Activated T-cell treated with anti-CD3 and anti-CD28 coated beads, Interleukin-2, amount 50 U/mL, for 4 hours (primary cell): ENCODE data around the gene OLIG2. TPM values are rescaled to one million over a fixed set of nuclear protein-coding genes. Genes with fewer than 3 reads are reported as not detected.

Source experiments
- ATAC-seq, 2 donors: fragments of 200-7000 bp; cut with Tn5 transposase; one replicate each; pipeline ENCODE4 v1.10.0; 2021
- DNase-seq: peaks from one replicate; pipeline ENCODE4 v3.0.0-alpha.2; 2020
- H3K27me3 Mint-ChIP-seq: one replicate; pipeline ENCODE4 v1.8.0; 2021; ENCODE audit warnings: low read depth, mixed read lengths
- H3K36me3 Mint-ChIP-seq: one replicate; pipeline ENCODE4 v1.8.0; 2022; ENCODE audit warnings: mixed read lengths; ENCODE audit not compliant: insufficient read depth
- H3K4me1 Mint-ChIP-seq: one replicate; pipeline ENCODE4 v1.8.0; 2021; ENCODE audit warnings: low read depth, mixed read lengths
- H3K4me3 Mint-ChIP-seq: one replicate; pipeline ENCODE4 v1.8.0; 2021; ENCODE audit warnings: mild to moderate bottlenecking, moderate library complexity, mixed read lengths
- H3K9me3 Mint-ChIP-seq: one replicate; pipeline ENCODE4 v1.8.0; 2021; ENCODE audit warnings: mixed read lengths
- total RNA-seq, 3 donors: library from RNA; stranded (reverse); gene quantifications; one replicate each; pipeline ENCODE4 v1.2.1, GENCODE V29; 2021

Gene OLIG2
- total RNA-seq, 3 donors from 2014 or later = not detected

DNA sequence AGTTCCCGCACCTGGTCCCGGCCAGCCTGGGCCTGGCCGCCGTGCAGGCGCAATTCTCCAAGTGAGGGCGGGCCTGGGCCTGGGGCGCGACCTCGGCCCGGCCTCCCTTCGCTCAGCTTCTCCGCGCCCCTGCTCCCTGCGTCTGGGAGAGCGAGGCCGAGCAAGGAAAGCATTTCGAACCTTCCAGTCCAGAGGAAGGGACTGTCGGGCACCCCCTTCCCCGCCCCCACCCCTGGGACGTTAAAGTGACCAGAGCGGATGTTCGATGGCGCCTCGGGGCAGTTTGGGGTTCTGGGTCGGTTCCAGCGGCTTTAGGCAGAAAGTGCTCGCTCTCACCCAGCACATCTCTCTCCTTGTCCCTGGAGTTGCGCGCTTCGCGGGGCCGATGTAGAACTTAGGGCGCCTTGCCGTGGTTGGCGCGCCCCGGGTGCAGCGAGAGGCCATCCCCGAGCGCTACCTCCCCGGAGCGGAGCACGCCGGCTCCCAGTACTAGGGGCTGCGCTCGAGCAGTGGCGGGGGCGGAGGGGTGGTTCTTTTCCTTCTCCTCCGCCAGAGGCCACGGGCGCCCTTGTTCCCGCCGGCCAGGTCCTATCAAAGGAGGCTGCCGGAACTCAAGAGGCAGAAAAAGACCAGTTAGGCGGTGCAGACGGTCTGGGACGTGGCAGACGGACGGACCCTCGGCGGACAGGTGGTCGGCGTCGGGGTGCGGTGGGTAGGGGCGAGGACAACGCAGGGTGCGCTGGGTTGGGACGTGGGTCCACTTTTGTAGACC lies 45.4 kb downstream of the OLIG2 start:
- Mint-ChIP-seq H3K9me3 (no peaks in the 10 kb centered on the region), H3K36me3 (no peaks in the 10 kb centered on the region), H3K4me3 (peak overlapping the region; percentile 71), H3K4me1 (peaks cover 17% of the 10 kb centered on the region), H3K27me3 (peaks cover 67% of the 10 kb centered on the region)
- ATAC-seq (peak; percentile 17 to 33), DNase-seq (peak; percentile 12)

DNA sequence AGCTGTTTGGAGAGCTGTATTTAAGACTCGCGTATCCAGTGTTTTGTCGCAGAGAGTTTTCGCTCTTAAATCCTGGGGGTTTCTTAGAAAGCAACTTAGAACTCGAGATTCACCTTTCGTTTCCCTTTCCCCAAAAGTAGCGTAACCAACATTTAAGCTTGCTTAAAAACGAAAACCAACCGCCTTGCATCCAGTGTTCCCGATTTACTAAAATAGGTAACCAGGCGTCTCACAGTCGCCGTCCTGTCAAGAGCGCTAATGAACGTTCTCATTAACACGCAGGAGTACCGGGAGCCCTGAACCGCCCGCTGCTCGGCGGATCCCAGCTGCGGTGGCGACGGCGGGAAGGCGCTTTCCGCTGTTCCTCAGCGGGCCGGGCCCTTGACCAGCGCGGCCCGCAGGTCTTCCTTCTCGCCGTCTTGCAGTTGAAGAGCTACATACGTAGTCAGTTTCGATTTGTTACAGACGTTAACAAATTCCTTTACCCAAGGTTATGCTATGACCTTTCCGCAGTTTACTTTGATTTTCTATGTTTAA lies 46.1 kb downstream of the OLIG2 start:
- peaks cover 17% of the 10 kb centered on the region for H3K4me1 Mint-ChIP-seq
- DNase-seq (no peak), ATAC-seq (no peak)
- no peaks in the 10 kb centered on the region for H3K36me3 Mint-ChIP-seq
- peak overlapping the region; percentile 71 for H3K4me3 Mint-ChIP-seq
- H3K9me3 Mint-ChIP-seq = no peaks in the 10 kb centered on the region
- peaks cover 63% of the 10 kb centered on the region for H3K27me3 Mint-ChIP-seq

DNA sequence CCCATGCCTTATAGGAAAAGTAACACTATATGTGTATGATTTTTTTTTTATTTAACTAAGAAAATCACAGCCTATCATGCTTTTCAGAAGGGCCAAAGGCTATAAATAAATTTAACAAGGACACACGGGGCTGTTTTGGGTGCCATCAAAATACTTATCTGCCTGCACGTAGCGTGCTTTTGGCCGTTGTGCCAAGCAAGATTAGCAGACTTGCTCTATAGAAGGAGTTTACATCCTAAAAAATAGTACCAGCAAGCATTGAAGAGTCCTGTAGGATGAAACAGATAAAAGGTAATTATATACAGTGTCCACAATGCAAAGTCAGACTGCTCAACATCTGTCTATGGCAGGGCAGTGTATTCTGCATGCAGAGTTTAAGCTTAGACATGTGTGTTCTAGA lies 47.9 kb downstream of the OLIG2 start:
- DNase-seq (no peak), ATAC-seq (no peak)
- Mint-ChIP-seq H3K4me1 (peaks cover 21% of the 10 kb centered on the region), H3K36me3 (no peaks in the 10 kb centered on the region), H3K27me3 (peaks cover 57% of the 10 kb centered on the region), H3K9me3 (no peaks in the 10 kb centered on the region), H3K4me3 (no peak overlapping the region)

DNA sequence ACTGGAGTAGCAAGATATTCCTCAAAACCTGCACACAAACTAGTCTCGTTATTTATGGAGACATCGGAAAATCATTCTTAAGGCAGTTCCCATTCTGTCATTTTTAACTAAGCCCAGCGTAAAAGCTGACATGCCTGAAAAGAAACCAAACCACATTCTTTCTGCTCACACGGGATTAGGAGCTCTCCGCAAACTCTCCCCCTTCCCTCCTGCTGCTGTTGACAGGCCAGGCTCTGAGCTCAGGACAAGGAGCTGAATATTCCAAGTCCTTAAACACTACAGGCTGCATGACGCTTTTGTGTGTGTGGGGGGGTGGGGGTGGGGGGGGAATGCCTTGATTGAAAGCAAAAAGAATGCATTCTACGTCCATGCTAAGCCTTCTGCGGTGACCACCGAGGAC lies 49.4 kb downstream of the OLIG2 start:
- no peaks in the 10 kb centered on the region for H3K9me3 Mint-ChIP-seq
- DNase-seq (no peak), ATAC-seq (no peak)
- no peaks in the 10 kb centered on the region for H3K36me3 Mint-ChIP-seq
- peaks cover 45% of the 10 kb centered on the region for H3K27me3 Mint-ChIP-seq
- H3K4me1 Mint-ChIP-seq = peaks cover 18% of the 10 kb centered on the region
- no peak overlapping the region for H3K4me3 Mint-ChIP-seq

DNA sequence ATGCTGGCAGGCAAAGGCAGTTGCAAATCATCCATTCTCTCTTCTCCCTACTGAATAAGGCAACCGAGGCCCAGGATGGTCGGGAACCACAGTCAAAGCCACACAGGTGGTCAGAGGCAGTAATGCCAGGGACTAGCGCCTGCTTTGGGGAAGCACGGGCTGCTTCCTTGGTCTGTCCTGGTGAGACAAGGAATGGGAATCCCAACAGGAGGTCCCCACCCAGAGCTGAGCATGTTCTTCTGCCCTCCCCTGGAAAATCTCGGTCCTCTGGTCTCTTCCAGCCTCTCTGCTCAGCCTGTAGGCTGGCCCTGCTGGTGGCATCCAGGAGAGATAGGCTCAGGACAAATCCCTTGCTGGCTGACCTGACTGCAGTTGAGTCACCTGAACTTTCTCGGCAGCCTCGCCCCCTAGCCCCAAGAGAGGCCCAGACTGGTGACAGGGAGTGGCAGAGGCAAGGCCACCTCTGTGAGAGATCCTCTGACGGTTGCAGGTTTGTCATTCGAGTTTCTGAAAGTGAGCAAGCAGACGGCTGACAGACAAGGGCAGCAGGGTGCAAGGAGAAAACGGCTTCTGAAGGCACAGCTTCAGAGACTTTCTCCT lies 50.0 kb downstream of the OLIG2 start:
- DNase-seq (no peak), ATAC-seq (no peak)
- H3K4me3 Mint-ChIP-seq = no peak overlapping the region
- no peaks in the 10 kb centered on the region for H3K36me3 Mint-ChIP-seq
- peaks cover 50% of the 10 kb centered on the region for H3K27me3 Mint-ChIP-seq
- peaks cover 18% of the 10 kb centered on the region for H3K4me1 Mint-ChIP-seq
- H3K9me3 Mint-ChIP-seq = no peaks in the 10 kb centered on the region

DNA sequence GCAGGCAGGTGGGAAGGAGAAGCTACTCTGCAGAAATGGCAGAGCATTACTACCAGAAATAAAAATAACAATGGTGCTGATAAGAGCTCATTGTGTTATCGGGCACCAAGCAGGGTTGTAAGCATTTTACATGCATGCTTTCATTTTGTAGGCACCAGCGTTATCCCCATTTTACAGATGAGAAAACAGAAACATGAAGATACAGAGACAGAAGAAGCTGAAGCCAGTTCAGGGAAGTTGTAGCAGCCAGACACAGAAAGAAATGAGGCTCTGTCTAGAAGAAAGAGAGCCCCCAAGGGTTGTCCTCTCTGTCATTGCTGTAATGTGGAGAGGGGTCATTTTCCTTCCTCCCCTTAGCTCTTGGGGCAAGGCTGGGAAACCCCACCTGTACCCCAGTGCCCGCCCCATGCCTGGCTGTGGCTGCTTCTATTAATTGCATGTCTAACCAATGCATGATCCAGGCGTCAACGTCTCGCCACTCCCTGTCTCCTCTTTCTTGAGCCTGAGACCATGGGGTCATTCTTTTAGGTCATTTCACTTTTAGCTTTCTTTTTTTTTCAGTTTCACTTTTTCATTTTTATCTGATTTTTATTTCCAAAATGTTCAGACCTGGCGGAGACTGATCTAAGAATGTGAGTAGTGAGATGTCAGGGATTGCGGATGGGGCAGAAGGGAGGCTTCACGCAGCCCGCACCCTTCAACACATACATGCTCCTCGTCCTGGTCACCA lies 51.0 kb downstream of the OLIG2 start:
- DNase-seq = no peak
- Mint-ChIP-seq H3K4me3 (no peak overlapping the region), H3K27me3 (peaks cover 41% of the 10 kb centered on the region), H3K4me1 (peaks cover 10% of the 10 kb centered on the region), H3K9me3 (no peaks in the 10 kb centered on the region), H3K36me3 (no peaks in the 10 kb centered on the region)
- ATAC-seq = no peak

Other genes with a start within 250 kb of the OLIG2 start
- gene OLIG1, start 44.2 kb downstream of the OLIG2 start, total RNA-seq = not detected
- gene IFNAR2, start 204.0 kb downstream of the OLIG2 start, total RNA-seq = 10 to 100 TPM; 13.9 to 20.2 (median 14.7) TPM
- 10 to 100 TPM in 2 of 3 donors, 1 to 10 TPM in 1; 9.3 to 11.6 (median 10.2) TPM for gene IL10RB, start 240.4 kb downstream of the OLIG2 start, total RNA-seq